Measurements from ENCODE around the gene MAX. TPM values are rescaled to one million over a fixed set of nuclear protein-coding genes. Genes with fewer than 3 reads are reported as not detected.
A peak's percentile ranks its signal among the peaks of the same experiment; 100 is the strongest.
"Not testable (repeated sequence)": the region's sequence is repeated elsewhere in the genome, so short reads cannot be mapped to it uniquely, and the experiment has no call there.

The MAX gene
- total RNA-seq, 2 donors from 2014 or later: 105 to 139 TPM

DNA sequence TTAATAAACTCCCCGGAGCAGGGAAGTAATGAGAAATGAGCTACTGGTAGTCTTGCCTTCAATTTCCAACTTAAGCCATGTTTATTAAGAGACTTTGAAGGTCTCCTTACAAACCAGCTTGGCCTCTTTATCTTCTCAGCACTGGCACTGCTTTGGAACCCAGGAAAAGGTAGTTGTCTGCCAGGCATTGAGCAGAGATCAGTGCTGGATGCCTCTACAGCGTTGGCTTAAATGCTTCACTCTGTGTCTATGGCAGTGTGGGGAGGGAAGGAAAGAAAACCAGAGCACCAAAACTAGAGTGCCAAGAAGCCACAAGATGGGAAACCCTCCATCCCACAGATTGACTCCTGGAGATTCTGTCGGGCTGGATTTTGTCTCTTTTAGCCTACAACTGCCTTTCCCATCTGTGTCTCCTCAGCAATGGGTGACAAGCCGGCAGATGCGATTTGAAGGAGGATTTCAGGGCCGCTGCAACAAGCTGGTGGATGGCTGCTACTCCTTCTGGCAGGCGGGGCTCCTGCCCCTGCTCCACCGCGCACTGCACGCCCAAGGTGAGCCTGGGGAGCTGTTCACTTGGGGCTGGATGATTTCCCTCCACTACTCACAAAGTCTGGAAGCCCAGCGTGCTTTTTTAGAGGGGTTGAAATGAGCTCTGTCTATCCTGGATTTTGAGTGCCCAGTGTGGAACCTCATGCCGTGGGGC is 58.3 kb downstream of the MAX start:
- Mint-ChIP-seq H3K4me1 (peaks cover 9% of the 10 kb centered on the region), H3K27me3 (no peaks in the 10 kb centered on the region), H3K36me3 (ENCODE audit: low read depth) (peaks cover 75% of the 10 kb centered on the region), H3K4me3 (no peak overlapping the region), H3K9me3 (no peaks in the 10 kb centered on the region), H3K27ac (no peak overlapping the region)
- no peak for ATAC-seq (replicated peaks)

DNA sequence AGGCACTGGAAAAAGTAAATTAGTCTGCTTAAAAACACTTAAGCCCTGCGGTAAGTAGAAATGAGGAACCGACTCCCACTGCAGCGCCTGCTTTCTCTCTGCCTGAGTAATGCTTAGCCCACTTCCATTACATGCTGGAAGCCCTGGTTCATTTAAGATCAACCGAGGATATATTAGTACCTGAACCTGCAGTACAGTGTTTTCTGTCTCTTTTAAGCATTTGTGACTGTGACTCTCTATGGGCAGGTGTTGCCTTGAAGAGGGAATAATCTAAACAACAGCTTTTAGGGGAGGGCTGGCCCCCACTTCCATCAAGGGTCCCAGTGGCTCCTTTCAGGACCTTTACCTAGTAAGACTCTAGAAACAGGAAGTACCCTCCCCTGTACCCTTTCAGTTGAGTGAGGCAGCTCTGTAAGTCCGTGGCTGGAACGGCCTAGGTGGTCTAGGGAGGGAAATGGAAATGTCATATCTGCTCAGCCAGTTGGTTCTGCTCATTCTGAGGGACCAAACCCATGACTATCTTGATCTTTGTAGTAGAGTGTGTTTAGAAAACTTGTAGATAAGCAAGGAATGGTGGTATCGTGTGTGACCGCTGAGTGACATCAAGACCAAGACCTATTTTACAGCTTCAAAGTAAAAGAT is 59.5 kb downstream of the MAX start:
- H3K9me3 Mint-ChIP-seq: no peaks in the 10 kb centered on the region
- ATAC-seq (replicated peaks): no peak
- H3K27ac Mint-ChIP-seq: no peak overlapping the region
- peaks cover 74% of the 10 kb centered on the region for H3K36me3 Mint-ChIP-seq (ENCODE audit: low read depth)
- peaks cover 8% of the 10 kb centered on the region for H3K4me1 Mint-ChIP-seq
- no peak overlapping the region for H3K4me3 Mint-ChIP-seq
- no peaks in the 10 kb centered on the region for H3K27me3 Mint-ChIP-seq

GRCh38 chr14:65042296-65042695 is 60.0 kb downstream of the MAX start:
- Mint-ChIP-seq H3K9me3 (no peaks in the 10 kb centered on the region), H3K36me3 (ENCODE audit: low read depth) (peaks cover 69% of the 10 kb centered on the region), H3K4me3 (no peak overlapping the region), H3K27me3 (no peaks in the 10 kb centered on the region), H3K4me1 (peaks cover 2% of the 10 kb centered on the region), H3K27ac (no peak overlapping the region)
- no peak for ATAC-seq (replicated peaks)

DNA sequence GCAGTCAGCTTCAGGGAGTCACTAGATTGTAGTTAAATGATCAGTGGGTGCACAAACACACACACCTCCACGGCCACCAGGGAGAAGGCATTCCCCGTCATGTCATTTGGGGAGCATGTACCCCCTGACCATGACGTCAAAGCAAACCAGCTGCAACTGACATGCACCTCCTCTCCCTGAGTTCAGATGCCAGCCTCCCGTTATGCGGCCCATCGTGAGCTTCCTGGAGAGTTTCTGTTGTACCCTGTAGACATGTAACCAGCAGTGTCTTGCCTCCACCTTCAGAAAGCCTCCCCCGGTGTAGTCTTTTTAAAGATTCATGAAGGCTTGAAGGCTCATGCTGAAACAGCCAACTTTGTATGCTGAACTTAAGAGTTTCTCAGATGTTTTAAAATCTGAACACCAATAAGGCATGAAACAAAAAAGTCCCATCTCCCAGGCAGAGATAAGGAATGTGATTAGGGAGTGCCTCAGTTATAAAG is 60.8 kb downstream of the MAX start:
- Mint-ChIP-seq H3K27ac (no peak overlapping the region), H3K4me3 (no peak overlapping the region), H3K36me3 (ENCODE audit: low read depth) (peaks cover 68% of the 10 kb centered on the region), H3K27me3 (no peaks in the 10 kb centered on the region), H3K9me3 (no peaks in the 10 kb centered on the region), H3K4me1 (no peaks in the 10 kb centered on the region)
- no peak for ATAC-seq (replicated peaks)

DNA sequence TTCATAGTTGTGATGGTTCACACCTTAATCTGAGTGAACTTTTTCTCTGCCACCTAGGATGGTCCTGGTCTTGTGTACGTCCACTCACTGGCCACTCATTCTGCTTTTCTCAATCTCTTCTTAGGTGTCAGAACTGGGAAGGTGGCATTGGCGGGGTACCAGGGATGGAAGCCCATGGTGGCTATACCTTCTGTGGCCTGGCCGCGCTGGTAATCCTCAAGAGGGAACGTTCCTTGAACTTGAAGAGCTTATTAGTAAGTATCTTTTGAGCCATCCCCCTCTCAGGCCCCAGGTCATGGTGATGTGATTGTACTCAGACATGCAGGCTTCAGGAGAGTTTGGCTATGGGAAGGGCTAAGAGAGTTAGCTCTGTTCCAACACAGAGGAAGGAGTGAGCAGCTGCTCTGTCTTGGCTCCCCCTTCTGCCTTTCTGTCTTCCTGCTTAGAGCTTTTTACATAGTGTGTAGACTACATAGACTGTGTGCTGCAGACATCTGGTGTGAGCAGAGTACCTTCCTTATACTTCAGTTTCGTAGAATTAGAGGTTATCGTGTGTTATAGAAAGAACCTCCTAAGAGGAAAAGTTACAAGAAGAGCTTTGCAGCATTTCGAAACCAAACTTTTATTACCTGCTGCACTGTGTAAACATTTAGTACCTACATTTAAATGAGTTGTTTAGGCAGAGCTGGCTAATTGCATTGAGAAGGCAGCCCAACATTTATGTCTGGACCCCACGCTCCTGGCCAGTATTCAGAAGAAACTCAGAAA is 61.5 kb downstream of the MAX start:
- no peak for ATAC-seq (replicated peaks)
- Mint-ChIP-seq H3K36me3 (ENCODE audit: low read depth) (peaks cover 66% of the 10 kb centered on the region), H3K27me3 (no peaks in the 10 kb centered on the region), H3K4me3 (no peak overlapping the region), H3K27ac (no peak overlapping the region), H3K4me1 (no peaks in the 10 kb centered on the region), H3K9me3 (no peaks in the 10 kb centered on the region)

DNA sequence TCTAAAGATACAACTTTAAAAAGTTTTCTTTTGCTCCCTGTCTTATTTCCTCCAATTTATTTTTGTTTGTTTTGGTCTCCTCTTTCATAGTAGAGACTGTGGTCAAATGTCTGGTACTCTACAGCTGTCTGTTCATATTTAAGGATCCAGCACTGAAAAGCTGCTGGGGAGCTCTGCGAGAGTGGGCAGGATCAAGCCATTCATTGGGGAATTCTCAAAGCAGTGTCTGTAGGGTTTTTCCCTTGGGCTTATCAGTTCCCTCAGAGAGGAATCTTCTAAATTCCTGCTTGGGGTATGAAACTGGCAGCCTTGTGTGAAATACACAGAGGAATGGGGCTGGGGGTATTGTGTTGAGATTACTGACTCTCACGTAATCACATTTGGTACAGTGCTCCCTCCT is 63.4 kb downstream of the MAX start:
- Mint-ChIP-seq H3K9me3 (no peaks in the 10 kb centered on the region), H3K27ac (no peak overlapping the region), H3K36me3 (ENCODE audit: low read depth) (peaks cover 63% of the 10 kb centered on the region), H3K27me3 (no peaks in the 10 kb centered on the region), H3K4me3 (no peak overlapping the region), H3K4me1 (no peaks in the 10 kb centered on the region)
- no peak for ATAC-seq (replicated peaks)

- no peak overlapping the region for H3K4me3 Mint-ChIP-seq
- H3K27ac Mint-ChIP-seq: no peak overlapping the region
- no peaks in the 10 kb centered on the region for H3K27me3 Mint-ChIP-seq
- no peak for ATAC-seq (replicated peaks)
- H3K4me1 Mint-ChIP-seq: no peaks in the 10 kb centered on the region
- H3K9me3 Mint-ChIP-seq: no peaks in the 10 kb centered on the region
- peaks cover 55% of the 10 kb centered on the region for H3K36me3 Mint-ChIP-seq (ENCODE audit: low read depth)
Measured at GRCh38 chr14:65035049-65035448, 67.3 kb downstream of the MAX start.

- H3K4me3 Mint-ChIP-seq: no peak overlapping the region
- H3K27me3 Mint-ChIP-seq: no peaks in the 10 kb centered on the region
- H3K9me3 Mint-ChIP-seq: no peaks in the 10 kb centered on the region
- ATAC-seq (replicated peaks): no peak
- peaks cover 4% of the 10 kb centered on the region for H3K4me1 Mint-ChIP-seq
- H3K36me3 Mint-ChIP-seq (ENCODE audit: low read depth): peaks cover 64% of the 10 kb centered on the region
- H3K27ac Mint-ChIP-seq: no peak overlapping the region
Measured at GRCh38 chr14:65034021-65034420, 68.3 kb downstream of the MAX start.

- ATAC-seq (replicated peaks): no peak
- H3K4me1 Mint-ChIP-seq: peaks cover 4% of the 10 kb centered on the region
- H3K36me3 Mint-ChIP-seq (ENCODE audit: low read depth): peaks cover 66% of the 10 kb centered on the region
- no peak overlapping the region for H3K27ac Mint-ChIP-seq
- H3K4me3 Mint-ChIP-seq: no peak overlapping the region
- no peaks in the 10 kb centered on the region for H3K27me3 Mint-ChIP-seq
- H3K9me3 Mint-ChIP-seq: no peaks in the 10 kb centered on the region
Measured at GRCh38 chr14:65033181-65033580, 69.1 kb downstream of the MAX start.

- no peak overlapping the region for H3K4me3 Mint-ChIP-seq
- H3K9me3 Mint-ChIP-seq: no peaks in the 10 kb centered on the region
- H3K4me1 Mint-ChIP-seq: peaks cover 4% of the 10 kb centered on the region
- ATAC-seq (replicated peaks): no peak
- peaks cover 75% of the 10 kb centered on the region for H3K36me3 Mint-ChIP-seq (ENCODE audit: low read depth)
- H3K27me3 Mint-ChIP-seq: no peaks in the 10 kb centered on the region
- H3K27ac Mint-ChIP-seq: no peak overlapping the region
Measured at GRCh38 chr14:65032319-65032718, 70.0 kb downstream of the MAX start.

- not testable (repeated sequence) for H3K9me3 Mint-ChIP-seq; H3K4me3 Mint-ChIP-seq; H3K27ac Mint-ChIP-seq; H3K4me1 Mint-ChIP-seq; H3K27me3 Mint-ChIP-seq; ATAC-seq (replicated peaks)
- peaks cover 76% of the 10 kb centered on the region for H3K36me3 Mint-ChIP-seq (ENCODE audit: low read depth)
Measured at GRCh38 chr14:65031321-65031720, 71.0 kb downstream of the MAX start.

GRCh38 chr14:65028937-65029336 is 73.4 kb downstream of the MAX start:
- no peaks in the 10 kb centered on the region for H3K9me3 Mint-ChIP-seq
- no peak for ATAC-seq (replicated peaks)
- H3K27me3 Mint-ChIP-seq: no peaks in the 10 kb centered on the region
- H3K36me3 Mint-ChIP-seq (ENCODE audit: low read depth): peaks cover 68% of the 10 kb centered on the region
- no peak overlapping the region for H3K27ac Mint-ChIP-seq
- H3K4me1 Mint-ChIP-seq: peaks cover 9% of the 10 kb centered on the region
- no peak overlapping the region for H3K4me3 Mint-ChIP-seq

DNA sequence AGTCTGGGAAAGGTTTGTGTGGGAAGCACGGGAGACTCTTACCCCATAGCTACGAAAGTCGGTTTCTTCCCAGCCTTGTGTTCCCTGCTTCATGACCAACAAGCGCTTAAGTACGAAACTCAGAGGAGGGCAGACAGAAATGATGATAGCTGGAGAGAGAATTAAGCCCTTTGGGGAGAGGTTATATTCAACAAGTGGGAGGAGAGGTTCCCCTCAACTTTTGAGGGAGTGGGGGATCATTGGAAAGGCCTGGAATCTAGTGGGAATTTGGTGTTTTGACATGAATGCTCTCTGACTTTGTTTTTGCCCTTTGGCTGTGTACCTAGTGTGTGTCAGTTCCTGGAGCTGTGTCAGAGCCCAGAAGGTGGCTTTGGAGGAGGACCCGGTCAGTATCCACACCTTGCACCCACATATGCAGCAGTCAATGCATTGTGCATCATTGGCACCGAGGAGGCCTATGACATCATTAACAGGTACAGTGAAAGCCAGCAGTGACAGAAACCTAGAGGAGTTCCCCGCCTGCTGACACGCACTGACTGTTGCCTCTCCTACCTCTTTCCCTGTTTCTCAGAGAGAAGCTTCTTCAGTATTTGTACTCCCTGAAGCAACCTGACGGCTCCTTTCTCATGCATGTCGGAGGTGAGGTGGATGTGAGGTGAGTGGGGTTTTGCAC is 75.1 kb downstream of the MAX start:
- Mint-ChIP-seq H3K27me3 (no peaks in the 10 kb centered on the region), H3K27ac (peak overlapping the region; percentile 36), H3K4me3 (no peak overlapping the region), H3K9me3 (no peaks in the 10 kb centered on the region), H3K4me1 (peaks cover 9% of the 10 kb centered on the region), H3K36me3 (ENCODE audit: low read depth) (peaks cover 68% of the 10 kb centered on the region)
- peak; percentile 89 for ATAC-seq (replicated peaks)

DNA sequence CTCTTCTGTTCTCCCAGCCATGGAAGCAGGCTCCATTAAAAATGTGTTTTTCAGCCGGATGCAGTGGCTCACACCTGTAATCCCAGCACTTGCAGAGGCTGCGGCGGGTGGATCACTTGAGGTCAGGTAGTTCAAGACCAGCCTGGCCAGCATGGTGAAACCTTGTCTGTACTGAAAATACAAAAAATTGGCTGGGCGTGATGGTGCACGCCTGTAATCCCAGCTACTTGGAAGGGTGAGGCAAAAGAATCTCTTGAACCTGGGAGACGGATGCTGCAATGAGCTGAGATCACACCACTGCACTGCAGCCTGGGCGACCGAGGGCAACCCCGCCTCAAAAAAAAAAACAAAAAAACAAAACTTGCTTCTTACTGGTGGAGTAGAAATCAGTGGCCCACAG is 75.8 kb downstream of the MAX start:
- H3K27ac Mint-ChIP-seq: peak overlapping the region; percentile 36
- H3K9me3 Mint-ChIP-seq: no peaks in the 10 kb centered on the region
- no peak overlapping the region for H3K4me3 Mint-ChIP-seq
- H3K27me3 Mint-ChIP-seq: no peaks in the 10 kb centered on the region
- H3K36me3 Mint-ChIP-seq (ENCODE audit: low read depth): peaks cover 69% of the 10 kb centered on the region
- peaks cover 9% of the 10 kb centered on the region for H3K4me1 Mint-ChIP-seq
- ATAC-seq (replicated peaks): no peak
